ENCODE measurements around the gene TPX2.

The TPX2 gene

GRCh38 chr20:31706607-31707257, 32.4 kb upstream of the TPX2 start:
- DNase-seq, result no peak

GRCh38 chr20:31707258-31707615, 31.9 kb upstream of the TPX2 start:
- DNase-seq, result no peak

- DNase-seq, result peak; percentile 82
These were observed 30.9 kb upstream of the TPX2 start for GRCh38 chr20:31707994-31708735.

- DNase-seq, result peak; percentile 46
These were observed 30.2 kb upstream of the TPX2 start for GRCh38 chr20:31708736-31709534.

GRCh38 chr20:31709939-31710338, 29.2 kb upstream of the TPX2 start:
- DNase-seq, result no peak

- DNase-seq, result peak; percentile 21
These were observed 28.5 kb upstream of the TPX2 start for GRCh38 chr20:31710423-31711108.

GRCh38 chr20:31711179-31712111, 27.6 kb upstream of the TPX2 start:
- no peak for DNase-seq

GRCh38 chr20:31712112-31712553, 27.0 kb upstream of the TPX2 start:
- peak; percentile 49 for DNase-seq

- DNase-seq, result no peak
These were observed 26.4 kb upstream of the TPX2 start for GRCh38 chr20:31712564-31713311.

GRCh38 chr20:31713312-31714273, 25.5 kb upstream of the TPX2 start:
- DNase-seq, result no peak

- DNase-seq, result no peak
These were observed 23.3 kb upstream of the TPX2 start for GRCh38 chr20:31715766-31716165.

GRCh38 chr20:31716351-31716750, 22.7 kb upstream of the TPX2 start:
- DNase-seq, result no peak

- DNase-seq, result no peak
These were observed 22.1 kb upstream of the TPX2 start for GRCh38 chr20:31716818-31717477.

- no peak for DNase-seq
These were observed 21.4 kb upstream of the TPX2 start for GRCh38 chr20:31717478-31718201.

- no peak for DNase-seq
These were observed 20.0 kb upstream of the TPX2 start for GRCh38 chr20:31718952-31719643.

GRCh38 chr20:31719644-31720485, 19.2 kb upstream of the TPX2 start:
- DNase-seq, result no peak

All from NCI-H1436 (cell line).